ENCODE data around the gene TNXB.

TNXB gene

DNA sequence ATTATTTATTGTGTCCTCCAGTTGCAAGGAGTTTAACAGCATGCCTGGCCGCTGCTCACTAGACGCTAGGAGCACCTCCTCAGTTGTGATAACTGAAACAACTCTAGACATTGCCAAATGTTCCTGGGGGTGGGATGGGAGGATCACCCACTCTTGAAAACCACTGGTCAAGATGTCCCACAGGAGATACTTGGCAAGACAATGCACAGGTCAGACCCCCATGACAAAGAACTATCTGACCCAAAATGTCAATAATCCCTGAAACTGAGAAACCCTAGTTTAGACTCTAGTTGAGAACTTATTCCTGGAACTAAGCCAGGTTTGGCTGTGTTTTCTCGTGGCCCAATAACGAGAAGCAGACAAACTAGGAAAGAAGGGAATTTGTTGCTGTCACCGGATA, 30.5 kb upstream of the TNXB start:
- no peak for DNase-seq (ENCODE audit: low spot score)

GRCh38 chr6:32137454-32137853, 28.3 kb upstream of the TNXB start:
- no peak for DNase-seq (ENCODE audit: low spot score)

DNA sequence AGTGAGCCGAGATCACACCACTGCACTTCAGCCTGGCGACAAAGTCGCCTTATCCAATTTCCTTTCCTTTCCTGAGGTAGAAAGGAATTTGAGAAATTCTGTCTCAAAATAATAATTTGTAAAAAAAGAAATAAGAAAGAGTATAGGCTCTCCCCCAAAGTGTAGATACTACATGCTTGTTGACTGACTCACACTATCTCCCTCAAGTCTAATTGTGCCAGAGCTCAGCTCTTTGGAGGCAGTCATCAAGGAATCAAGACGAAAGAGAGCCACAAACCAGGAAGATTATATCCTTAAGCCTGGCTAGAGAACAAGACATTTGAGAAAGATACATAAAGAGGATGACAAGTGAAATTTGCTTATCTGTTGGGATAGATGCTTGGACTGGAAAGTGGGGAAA, 24.6 kb upstream of the TNXB start:
- peak; percentile 14 for DNase-seq (ENCODE audit: low spot score)

GRCh38 chr6:32132110-32132509, 23.0 kb upstream of the TNXB start:
- no peak for DNase-seq (ENCODE audit: low spot score)

DNA sequence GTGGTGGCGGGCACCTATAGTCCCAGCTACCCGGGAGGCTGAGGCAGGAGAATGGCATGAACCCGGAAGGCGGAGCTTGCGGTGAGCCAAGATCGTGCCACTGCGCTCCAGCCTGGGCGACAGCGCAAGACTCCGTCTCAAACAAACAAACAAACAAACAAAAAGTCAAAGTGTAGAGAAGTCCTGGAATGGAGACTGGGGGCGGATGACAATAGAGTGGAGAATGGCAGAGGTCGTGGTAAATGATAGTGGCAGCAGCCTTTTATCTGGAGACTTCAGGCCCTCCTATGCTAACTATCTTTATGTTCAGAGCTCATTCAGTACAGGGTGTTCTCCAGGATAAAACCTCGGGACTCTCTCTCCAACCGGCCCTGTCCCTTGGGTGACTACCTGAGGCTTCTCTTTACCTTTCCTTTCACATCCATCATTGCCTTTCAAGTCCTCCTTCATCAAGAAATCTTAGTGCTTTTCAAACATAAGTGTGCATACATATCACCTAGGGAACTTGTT, 22.4 kb upstream of the TNXB start:
- DNase-seq (ENCODE audit: low spot score): no peak

DNA sequence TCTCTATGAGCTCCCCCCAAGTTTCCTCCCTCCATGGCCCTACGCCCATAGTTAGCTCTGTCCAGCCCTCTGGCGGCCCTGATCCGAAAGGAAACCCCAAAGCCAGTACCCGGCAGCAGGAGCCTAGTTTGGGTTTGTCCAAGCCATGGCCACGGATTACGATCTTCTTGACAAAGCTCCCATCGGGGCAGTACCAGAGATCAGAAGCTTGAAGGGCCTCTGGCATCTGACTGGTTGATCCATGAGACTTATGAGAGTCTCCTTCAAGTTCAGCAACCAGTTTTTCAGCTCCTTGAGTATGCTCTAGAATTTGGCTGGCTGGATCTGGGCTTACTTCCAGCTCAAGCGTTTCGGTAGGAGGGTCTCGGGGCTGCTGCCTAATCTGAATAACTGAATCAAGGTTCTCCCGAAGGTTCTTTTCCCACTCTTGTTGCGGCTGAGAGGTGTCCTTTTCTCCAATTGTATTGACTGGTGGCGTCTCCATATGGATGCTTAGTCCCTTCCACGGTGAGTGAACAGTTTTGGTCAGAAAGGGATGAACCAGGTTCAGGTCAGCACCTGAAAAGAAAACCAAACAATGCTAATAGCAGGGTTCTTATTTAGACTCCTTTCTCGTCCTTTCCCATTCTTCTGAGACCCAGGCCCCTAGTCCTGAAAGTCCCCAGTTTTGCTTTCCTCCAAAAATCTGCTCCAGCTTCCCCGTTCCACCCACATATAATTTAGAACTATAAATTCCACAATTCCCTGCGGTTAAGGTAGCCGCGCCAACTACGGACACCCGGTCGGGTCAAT, 20.4 kb upstream of the TNXB start:
- no peak for DNase-seq (ENCODE audit: low spot score)

- no peak for DNase-seq (ENCODE audit: low spot score)
These were observed 19.7 kb upstream of the TNXB start for GRCh38 chr6:32128751-32129296.

- DNase-seq (ENCODE audit: low spot score): peak; percentile 100
These were observed 18.8 kb upstream of the TNXB start, which contains the start of gene ATF6B for GRCh38 chr6:32127717-32128592. ATF6B (minus strand) TSS chr6:32128246; CDS start chr6:32128207, 39 bp downstream.

DNA sequence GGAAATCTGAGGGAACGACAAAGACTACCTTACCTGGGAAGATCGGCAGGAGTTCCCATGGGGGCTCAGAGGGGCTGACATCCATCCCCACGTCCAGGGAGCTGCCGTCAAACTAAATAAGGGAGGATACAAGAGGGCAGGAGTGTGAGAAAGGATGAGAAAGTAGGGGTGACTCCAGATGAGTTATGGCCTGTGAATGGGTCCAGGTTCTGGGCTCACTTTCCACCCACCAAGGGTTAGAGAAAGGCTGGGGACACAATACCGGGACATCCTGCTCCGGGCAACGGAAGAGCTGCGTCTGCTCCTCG, 18.2 kb upstream of the TNXB start:
- no peak for DNase-seq (ENCODE audit: low spot score)

- peak; percentile 43 for DNase-seq (ENCODE audit: low spot score)
These were observed 17.7 kb upstream of the TNXB start for GRCh38 chr6:32126880-32127279.

DNA sequence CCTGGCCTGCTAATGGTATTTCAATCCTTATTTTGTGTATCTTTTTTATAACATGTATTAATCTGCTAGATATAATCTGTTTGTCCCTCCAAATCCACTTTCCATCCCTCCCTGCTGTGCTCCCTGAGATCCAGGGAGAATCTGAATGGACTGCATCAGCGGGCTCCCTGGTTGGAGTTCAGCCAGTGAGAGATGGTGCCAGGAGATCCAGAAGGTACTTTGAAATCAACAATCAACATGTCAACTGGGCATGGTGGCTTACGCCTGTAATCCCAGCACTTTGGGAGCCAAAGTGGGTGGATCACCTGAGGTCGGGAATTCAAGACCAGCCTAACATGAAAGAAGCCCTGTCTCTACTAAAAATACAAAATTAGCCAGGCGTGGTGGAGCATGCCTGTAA, 14.5 kb upstream of the TNXB start:
- no peak for DNase-seq (ENCODE audit: low spot score)

- DNase-seq (ENCODE audit: low spot score): no peak
These were observed 11.5 kb upstream of the TNXB start for GRCh38 chr6:32120573-32121059.

DNA sequence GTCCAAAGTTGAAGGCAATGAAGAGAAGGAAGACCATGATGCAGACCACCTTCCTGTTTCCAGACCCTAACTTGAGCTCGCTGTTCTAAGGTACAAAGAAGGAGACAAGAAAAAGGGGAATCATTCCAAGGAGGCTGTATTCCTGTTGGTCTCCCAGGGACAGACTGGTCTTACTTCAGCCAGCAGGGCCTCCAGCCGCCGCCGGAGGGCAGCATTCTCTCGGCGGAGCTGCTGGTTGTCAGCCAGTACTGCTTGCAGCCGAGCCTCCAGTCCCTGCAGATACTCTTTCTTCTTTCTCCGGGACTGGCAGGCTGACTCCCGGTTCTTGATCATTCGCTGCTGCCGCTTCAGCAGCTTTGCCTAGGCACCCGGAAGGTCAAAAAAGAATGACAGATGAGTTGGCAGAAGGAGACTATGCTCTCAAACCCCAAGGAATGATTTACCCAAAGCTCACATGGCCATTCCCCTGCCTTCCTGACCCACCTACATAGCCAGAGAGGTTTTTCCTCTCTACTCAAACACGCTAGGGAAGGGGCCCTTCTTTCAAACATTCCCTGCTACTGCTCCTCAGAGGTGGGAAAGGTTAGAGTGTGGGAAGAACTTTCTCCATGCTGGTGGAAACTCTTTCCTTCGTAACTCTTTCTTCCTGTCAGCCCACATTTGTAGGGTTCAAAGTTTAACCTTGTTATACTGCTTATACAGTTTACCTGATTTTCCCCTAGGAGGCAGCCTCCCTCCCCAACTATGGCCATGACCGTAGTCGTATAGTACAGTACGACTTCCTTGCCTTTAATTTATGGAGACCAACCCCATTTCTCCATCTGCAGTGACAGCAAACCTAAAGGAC, 9.9 kb upstream of the TNXB start:
- DNase-seq (ENCODE audit: low spot score): peak; percentile 86

GRCh38 chr6:32117461-32117860, 8.3 kb upstream of the TNXB start:
- DNase-seq (ENCODE audit: low spot score): no peak

DNA sequence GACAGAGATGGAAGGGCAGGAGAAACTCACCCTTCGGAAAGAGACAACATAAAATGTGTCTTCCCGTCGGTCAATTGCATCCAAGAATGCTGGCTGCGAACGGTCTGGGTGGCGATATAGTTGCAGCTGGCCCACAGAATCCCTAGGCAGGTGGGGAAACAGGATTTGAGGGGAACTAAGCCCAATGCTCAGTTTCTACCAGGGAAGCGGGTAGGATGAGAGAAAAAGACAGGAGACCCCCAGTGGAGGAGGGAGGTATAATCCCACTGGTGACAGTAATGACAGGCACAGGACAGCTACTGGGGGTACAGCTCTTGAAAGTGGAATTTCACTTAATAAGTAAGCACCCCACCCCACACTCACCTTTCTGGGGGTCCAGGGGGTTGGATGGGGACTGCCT, 7.5 kb upstream of the TNXB start:
- no peak for DNase-seq (ENCODE audit: low spot score)

GRCh38 chr6:32115623-32116022, 6.5 kb upstream of the TNXB start:
- DNase-seq (ENCODE audit: low spot score): no peak

DNA sequence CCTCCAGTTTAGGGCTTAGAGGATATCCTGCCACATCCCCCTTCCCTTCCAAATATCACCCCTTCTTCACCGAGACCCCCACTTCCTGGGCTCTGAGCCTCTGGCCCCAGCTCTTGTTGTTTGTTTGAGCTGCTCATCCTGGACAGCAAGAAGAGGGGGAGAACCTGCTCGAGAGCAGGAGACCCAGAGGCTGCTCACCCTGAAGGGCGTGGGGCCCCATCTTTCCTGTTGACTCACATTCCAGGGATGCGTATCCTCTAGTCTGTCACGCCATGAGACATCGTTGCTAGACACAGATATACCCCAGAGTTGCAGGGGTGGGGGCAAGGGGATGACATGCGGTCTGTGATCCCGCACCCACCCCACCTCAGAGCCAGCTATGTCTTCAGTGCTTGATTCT, 5.7 kb upstream of the TNXB start:
- DNase-seq (ENCODE audit: low spot score): no peak

DNA sequence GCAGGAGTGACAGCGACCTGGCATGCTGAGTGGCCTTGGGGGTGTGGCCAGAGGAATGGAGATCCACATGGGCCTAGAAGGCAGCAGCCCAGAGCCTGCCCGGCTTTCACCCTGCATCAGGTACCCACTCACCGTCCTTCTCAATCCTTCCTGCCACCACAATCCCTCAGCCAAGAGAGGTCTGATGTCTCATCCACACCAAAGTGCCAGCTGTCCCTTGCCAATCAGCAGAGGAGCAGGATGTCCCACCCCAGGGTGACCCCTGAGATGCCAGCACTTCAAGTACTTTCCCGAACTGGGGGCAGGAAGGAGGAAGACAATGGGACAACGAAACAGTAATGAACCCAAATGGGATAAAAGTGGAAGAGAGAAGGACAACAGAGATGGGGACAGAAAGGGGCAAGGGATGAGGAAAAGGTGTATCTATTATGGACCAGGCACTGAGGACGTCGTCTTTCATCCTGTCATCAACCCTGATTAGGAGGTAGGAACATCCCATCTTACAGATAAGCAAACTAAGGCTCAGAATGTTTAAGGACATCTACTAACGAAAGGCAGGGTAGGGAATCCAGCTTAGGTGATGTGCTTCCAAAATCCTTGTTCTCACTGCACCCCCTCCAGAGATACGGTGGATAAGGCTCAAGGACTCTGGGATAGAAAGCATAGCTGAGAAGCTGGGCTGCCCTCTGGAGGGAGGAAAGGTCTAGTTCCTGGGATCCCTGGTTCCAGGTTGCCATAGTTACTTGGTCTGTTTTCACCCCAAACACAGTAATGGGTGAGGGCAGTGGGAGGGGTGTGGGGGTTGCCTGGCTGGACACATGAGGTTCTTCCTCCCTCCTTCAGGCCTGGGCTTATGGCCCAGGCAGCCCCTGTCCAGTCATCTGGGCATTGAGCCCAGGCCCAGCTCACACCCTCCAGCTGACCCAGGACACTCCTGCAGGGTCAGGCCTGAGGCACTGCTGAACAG, 4.5 kb upstream of the TNXB start:
- peak; percentile 63 for DNase-seq (ENCODE audit: low spot score)

DNA sequence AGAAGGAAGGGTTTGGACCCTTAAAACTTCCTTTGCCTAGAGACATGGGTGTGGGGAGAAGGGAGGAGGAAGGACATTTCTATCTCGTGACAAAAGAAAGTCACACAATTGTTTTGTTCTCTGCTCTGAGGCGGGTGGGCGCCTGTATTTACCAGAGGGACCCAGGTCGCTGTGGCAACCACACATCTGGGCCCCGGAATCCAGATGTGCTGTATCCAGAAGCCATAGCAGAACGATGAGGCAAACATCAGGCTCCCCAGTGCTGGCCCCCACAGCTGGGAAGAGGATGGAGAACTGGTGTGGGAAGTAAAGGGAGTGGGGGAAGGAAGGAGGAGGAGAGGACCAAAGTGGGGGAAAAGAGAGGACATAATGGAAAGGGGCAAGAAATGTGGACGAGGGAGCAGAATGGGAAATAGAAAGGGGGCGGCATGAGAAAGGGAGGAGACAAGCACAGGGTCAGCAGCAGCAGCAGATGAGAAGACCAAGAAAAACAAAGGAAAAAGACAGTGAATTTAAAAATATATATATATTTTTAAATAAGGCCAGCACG, 3.4 kb upstream of the TNXB start:
- no peak for DNase-seq (ENCODE audit: low spot score)

GRCh38 chr6:32111424-32112066, 2.4 kb upstream of the TNXB start:
- no peak for DNase-seq (ENCODE audit: low spot score)

All from kidney tubule cell (primary cell).